Activated CD4-positive, alpha-beta T cell treated with anti-CD3 and anti-CD28 coated beads for 1 hour (primary cell): ENCODE measurements around the gene ARNT2.
"Not testable (repeated sequence)": the region's sequence is repeated elsewhere in the genome, so short reads cannot be mapped to it uniquely, and the experiment has no call there.

Source experiments
- DNase-seq: peaks from one replicate; pipeline ENCODE4 v3.0.0-alpha.2; 2020

The ARNT2 gene

DNA sequence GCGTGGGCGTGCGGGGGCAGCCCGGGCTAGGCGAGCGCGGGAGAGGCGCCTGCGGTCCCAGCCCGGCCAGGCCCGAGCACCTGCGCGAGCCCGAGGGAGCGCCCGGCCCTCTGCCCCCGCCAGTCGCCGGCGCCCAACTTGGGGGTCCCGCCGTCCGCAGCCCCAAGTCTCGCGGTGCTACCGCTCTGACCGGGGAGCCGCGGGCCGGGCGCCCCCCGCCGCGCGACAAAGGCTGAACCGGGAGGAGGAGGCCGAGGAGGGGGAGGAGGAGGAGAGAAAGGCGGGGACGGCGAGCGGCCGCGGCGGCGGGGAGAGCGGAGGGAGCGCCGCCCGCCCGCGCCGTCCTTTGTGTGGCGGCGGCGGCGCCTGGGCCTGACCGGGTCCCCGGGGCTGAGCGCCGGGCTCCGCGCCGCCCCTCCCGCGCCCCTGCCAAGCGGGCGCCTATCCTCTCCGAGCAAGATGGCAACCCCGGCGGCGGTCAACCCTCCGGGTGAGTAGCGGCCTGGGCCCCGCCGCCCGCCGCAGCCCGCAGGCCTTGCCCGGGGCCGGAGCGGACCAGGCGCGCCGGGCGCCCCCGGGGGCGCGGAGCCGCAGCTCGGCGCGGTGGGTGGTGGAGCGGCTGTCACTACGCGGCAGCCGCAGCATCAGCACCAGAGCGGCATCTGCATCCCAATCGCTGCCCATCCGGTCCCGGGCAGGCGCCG lies at the start of gene ARNT2:
ARNT2 (plus strand) TSS at position 326 of the 704 bp plus-strand sequence; CDS start at position 460, 134 bp downstream.
- DNase-seq = no peak

DNA sequence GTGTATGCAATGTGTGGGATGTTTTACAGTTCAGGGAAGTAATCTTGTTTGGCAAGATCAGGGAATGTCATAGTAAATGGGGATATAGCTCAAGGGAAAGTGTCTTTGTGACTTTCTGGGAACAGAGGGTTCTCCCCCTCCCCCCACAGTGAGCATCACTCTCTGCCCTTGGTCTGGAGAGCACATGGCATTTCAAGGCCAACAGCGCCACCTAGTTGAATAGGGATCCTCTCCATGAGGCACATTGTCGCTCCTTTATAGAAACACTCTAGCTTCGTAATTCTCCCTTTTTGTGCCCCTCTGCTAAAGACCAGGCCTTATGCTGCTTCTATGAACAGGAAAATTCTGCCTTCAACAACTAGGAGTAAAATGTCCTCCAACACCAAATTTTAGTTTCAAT lies 37.1 kb upstream of the ARNT2 start:
- DNase-seq = no peak

DNA sequence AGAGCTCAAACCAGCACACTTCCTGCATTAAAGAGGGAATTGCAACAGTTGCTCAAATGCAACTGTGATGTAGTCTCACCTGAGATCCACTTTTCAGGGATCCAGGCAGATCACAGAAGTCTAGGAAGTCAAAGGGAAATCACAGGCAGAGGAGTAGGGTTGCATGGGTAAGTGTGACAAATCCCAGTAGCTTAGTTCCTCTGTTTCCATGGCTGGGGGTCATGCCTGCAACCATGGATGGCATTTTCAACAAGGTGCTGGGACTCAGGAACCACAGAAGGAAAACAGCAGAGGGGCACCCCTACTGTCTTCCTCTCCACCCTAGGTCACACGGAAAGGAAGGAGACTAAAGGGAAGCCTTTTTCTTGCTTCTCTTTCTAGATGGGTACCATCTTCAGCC lies 36.5 kb upstream of the ARNT2 start:
- DNase-seq = no peak

- no peak for DNase-seq
Observed at GRCh38 chr15:80371924-80372323, 32.3 kb upstream of the ARNT2 start.

GRCh38 chr15:80374441-80374840 lies 29.7 kb upstream of the ARNT2 start:
- DNase-seq = no peak

DNA sequence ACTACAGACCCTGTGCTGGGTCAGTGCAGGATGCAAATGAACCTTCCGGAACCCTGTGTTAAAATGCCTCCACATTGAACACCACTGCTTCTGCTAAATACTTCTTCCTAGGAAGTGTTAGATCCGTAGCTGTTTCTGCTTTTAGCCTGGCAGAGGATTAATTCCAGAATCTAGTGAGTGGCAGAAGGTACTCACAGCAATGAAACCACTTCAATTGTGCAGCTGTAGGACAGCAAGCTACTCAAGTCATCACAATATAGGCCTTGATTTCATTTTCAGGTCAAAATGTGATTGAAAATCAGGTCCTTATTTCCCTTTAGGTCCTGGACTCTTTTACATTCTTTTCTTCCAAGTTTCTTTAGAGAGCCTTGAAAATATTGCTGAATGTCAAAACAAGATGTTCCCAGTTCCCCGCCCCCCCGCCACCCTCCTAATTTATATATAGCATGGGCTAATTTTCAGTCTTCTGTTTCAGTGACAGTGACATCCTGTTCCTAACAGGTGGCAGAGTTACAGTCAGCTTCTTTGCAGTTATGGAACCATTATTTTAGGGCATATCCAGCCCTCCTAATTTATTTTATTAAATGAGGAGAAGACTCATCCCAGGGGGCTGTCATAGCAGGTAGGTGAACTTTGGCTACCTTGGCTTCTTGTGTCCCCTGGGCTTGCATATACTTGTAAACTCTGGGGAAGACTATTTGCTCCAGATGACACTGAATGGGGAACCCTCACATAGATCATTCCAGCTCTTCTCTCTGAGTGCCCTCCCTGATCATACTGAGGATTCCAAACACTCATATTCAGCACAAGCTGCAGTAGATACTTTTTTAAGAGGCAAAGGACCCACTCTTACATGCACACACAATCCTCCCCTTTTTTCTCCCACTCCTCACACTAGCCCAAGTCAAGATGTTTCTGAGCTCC lies 28.0 kb upstream of the ARNT2 start:
- DNase-seq = no peak

DNA sequence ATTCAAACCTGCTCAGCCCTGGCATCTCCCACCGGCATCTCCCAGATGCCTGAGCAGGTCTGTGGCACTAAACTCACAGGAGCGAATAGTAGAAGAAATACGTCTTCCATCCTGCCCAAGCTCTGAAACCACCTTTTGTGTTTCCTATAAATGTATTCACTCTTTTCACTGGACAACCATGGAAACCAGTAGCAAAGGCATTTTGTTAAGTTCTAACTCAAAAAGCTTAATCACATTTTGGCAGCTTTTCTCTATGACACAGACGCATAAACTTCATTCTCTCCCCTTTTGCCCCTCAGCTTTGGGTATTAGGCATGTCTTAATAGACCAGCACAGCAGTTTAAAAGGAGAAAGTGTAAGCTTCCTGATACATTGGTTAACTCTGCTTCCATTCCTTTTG lies 24.5 kb upstream of the ARNT2 start:
- DNase-seq = no peak

DNA sequence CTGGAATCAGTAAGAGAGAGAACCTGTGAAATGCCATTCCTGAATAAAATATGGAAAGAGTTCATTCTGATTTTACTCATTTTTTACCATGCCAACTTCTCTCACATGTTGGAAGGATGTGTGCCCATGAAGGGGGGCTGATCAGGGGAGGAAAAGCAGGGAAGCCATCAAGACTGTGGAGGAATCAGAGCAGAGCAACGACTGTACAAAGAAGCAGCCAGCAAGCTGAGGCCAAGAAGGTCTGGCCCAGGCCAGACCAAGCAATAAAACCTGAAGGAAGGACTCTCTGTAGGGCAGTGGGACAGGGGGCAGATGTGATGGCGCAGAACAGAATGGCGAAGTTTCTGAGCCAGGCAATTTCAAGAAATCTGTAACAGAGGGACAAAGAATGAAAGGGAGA lies 24.0 kb upstream of the ARNT2 start:
- DNase-seq = no peak

DNA sequence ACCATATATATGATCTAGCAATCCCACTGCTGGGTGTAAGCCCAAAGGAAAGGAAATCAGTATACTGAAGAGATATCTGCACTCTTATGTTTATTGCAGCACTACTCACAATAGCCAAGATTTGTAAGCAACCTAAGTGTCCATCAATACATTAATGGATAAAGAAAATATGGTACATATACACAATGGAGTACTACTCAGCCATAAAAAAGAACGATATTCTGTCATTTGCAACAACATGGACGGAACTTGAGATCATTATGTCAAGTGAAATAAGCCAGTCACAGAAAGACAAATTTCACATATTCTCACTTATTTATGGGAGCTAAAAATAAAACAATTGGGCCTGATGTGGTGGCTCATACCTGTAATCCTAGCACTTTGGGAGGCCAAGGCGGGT lies 21.9 kb upstream of the ARNT2 start:
- no peak for DNase-seq

GRCh38 chr15:80384432-80384831 lies 19.8 kb upstream of the ARNT2 start:
- DNase-seq = no peak

GRCh38 chr15:80386151-80386550 lies 18.0 kb upstream of the ARNT2 start:
- no peak for DNase-seq

DNA sequence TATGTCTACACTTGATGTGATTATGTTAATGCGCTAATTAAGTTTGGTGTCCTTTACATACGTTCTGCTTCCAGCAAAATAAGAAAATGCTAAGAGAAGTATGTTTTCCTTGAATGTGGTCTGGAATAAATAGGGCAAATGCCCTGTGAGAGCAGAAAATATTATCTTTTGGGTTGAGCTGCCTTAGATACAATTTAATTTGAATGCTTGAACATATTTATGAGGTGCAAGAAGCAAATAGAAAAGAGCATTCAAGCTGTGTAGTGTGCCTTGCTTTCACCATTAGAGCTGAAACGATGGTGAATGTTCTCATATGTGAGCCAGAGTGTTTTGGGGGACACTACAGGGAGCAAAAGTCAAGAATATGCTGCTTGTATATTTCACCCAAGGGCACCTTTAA lies 15.9 kb upstream of the ARNT2 start:
- DNase-seq = no peak

GRCh38 chr15:80389370-80389769 lies 14.8 kb upstream of the ARNT2 start:
- DNase-seq = no peak

DNA sequence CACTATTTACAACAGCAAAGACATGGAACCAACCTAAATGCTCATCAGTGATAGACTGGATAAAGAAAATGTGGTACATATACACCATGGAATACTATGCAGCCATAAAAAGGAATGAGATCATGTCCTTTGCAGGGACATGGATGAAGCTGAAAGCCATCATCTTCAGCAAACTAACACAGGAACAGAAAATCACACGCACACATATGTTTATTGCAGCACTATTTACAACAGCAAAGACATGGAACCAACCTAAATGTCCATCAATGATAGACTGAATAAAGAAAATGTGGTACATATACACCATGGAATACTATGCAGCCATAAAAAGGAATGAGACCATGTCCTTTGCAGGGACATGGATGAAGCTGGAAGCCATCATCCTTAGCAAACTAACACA lies 13.2 kb upstream of the ARNT2 start:
- DNase-seq = not testable (repeated sequence)

- DNase-seq = no peak
Observed at GRCh38 chr15:80395616-80396015, 8.6 kb upstream of the ARNT2 start.

DNA sequence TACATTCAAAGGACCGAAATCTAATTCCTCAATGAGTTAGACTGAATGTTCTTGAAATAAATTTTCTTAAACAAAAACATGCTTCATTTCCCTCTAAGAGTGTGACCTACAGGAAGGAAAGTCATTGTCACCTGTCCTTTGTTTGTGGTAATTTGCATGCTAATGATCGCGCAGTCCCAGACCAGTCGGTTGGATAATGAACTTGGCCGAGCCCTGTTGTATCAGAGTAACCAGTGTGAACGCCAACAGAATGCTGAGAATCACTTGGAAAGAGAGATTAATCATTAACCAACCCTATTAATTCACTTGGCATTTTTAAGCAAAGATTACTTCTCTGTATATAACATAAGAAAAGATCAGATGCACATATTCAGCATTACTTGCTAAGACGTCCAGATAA lies 8.1 kb upstream of the ARNT2 start:
- DNase-seq = no peak

- DNase-seq = no peak
Observed at GRCh38 chr15:80399508-80399907, 4.7 kb upstream of the ARNT2 start.

DNA sequence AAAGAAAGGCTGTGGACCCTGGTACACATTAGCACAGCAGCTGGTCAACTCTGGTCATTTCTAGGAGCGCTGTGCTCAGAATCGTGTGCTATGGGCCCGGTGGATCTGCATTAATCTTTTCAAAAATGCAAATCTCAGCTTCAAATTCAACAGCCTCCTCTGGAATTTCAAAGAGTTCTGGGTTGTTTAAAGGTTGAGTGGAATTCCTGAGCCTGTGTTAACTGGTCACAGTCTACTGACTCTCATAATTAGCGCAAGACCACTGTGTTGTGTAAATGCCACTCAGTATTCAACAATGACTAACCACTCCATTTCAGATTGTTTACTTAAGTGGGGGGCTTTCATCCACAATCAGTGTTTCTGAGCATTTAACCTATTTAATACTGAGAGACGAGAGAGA lies 2.7 kb upstream of the ARNT2 start:
- DNase-seq = no peak

GRCh38 chr15:80402339-80402738 lies 1.8 kb upstream of the ARNT2 start:
- DNase-seq = no peak

GRCh38 chr15:80403712-80404056 lies 498 bp upstream of the ARNT2 start:
- DNase-seq = no peak

- DNase-seq = no peak
Observed at GRCh38 chr15:80404761-80405553, 775 bp downstream of the ARNT2 start.

DNA sequence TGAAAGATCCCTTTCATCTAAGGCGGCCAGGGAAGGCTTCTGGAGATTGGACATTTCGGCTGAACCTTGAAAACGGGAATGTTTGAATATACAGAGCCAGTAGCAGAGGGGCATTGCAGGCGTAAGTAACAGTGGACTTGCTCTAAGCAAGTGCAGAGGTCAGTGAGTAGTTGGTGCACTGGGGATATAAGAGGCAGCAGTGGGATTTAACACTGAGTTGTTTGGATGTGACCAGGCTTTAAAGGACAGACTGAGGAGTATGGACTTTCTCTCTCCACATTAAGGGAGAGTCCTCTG lies 1.3 kb downstream of the ARNT2 start:
- no peak for DNase-seq

DNA sequence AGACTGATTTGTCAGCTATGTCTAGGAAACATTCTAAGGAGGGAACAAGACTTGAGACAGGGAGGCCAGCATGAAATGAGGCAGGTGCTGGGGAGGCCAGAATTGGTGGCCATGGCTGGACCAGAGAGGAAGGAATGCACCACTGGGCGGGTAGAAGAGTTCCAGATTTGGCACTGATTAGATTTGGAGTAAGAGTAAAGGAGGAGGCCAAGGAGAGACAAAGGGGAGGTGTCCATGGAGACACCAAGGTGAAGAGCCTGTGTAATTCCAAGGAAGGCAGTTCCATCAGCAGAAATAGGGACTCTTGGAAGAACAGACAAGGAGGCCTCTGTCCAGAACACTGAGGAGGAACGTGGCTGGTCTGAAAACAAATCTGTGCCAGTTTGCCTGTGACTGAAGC lies 1.8 kb downstream of the ARNT2 start:
- DNase-seq = no peak

DNA sequence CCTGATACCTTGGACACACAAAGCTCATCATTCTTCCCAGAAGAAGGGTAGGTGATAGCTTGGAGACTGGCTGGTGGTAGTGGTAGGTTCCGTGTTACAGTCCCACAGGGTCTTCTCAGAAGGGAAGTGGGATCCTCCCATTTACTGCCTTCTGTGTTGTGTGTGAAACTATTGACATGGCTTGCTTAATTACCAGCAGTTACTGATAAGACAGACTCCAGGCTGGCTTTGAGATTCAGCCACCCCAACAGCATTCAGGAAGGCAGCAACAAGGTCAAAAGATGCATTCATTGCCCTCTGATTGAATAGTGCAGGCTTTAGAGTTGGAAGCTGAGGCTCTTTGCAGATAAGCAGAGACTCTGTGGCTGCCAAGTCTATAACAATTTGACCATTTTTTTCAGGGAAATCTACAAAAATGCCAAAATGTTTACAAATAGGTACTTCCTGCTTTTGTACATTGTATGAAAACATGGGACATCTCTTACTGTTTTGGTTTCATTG lies 7.7 kb downstream of the ARNT2 start:
- DNase-seq = no peak
